Measurements from ENCODE around the gene FTMT. TPM values are rescaled to one million over a fixed set of nuclear protein-coding genes. Genes with fewer than 3 reads are reported as not detected.

Gene FTMT
- total and polyA plus RNA-seq, 2 donors (not counting 3 experiments of a cell fraction or from before 2014, with no cell fraction given): not detected

DNA sequence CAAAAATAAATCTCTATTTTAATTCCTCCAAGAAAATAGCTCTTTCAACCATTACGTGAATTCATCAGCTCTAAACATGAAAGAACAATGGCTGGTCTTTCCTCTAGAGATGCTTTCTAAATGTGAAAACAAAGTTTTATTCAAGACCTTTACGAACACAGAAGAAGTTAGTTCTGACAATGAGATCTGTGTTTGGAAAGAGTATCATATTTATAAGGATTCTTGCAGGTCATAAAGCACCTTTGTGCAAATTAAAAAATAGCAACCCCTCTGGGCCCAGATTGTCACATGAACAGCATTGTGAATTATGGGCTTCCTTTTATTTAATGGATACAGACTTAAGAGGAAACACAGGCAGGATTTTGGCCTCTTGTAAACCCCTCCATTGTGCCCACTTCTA is 17.7 kb upstream of the FTMT start:
- dilution Hi-C loops (cut with MboI; ENCODE audit: extremely low pct_ligation_motif_present, low sequenced_read_pairs): no loop called here
- CTCF ChIA-PET: interaction anchor here (1.0 kb wide), 1 partner anchor 15 kb away, joined by 4 read pairs; no protein-coding TSS in a partner anchor

GRCh38 chr5:121841892-121842291 is 9.8 kb upstream of the FTMT start:
- no peaks in the 10 kb centered on the region for H3K79me2 ChIP-seq (ENCODE audit: control insufficient read depth, insufficient read depth, low read length)
- BruUV-seq (replicated peaks): no TSS peak
- H3K4me2 ChIP-seq (ENCODE audit: insufficient read depth, low read length): no peak overlapping the region
- H3K27me3 ChIP-seq (ENCODE audit: control insufficient read depth in 2 of 2, insufficient read depth in 2 of 2, low read length in 2 of 2): no peaks in the 10 kb centered on the region
- H3K27ac ChIP-seq (ENCODE audit: insufficient read depth, low read depth, low read length): no peak overlapping the region
- H3K4me3 ChIP-seq (replicated peaks in 1 of 3; ENCODE audit: insufficient read depth in 1 of 3, low read depth in 1 of 3, low read length in 3 of 3): no peak overlapping the region
- intact Hi-C loops (cut with micrococcal nuclease) (no loop called here), dilution Hi-C loops (cut with MboI; ENCODE audit: extremely low pct_ligation_motif_present, low sequenced_read_pairs) (no loop called here)
- no peak for FAIRE-seq
- no peaks in the 10 kb centered on the region for H3K9me3 ChIP-seq (replicated peaks; ENCODE audit: control insufficient read depth, insufficient read depth, low read length)
- ChIA-PET POLR2A (no interaction called here), CTCF (no interaction called here)
- H2AFZ ChIP-seq (ENCODE audit: low read depth, low read length): no peak overlapping the region
- H3K4me1 ChIP-seq (ENCODE audit: control insufficient read depth, extremely low read depth, insufficient read depth, low read length): no peaks in the 10 kb centered on the region
- no peaks in the 10 kb centered on the region for H4K20me1 ChIP-seq (replicated peaks; ENCODE audit: control insufficient read depth, extremely low read depth, insufficient read depth, low read length)
- H3K36me3 ChIP-seq (ENCODE audit: control insufficient read depth in 2 of 2, extremely low read depth in 1 of 2, insufficient read depth in 2 of 2, low read length in 2 of 2): no peaks in the 10 kb centered on the region
- no peak overlapping the region for H3K9ac ChIP-seq (replicated peaks; ENCODE audit: extremely low read depth, insufficient read depth, low read length)
- no peaks in the 10 kb centered on the region for H3K9me1 ChIP-seq (replicated peaks; ENCODE audit: control insufficient read depth, extremely low read depth, insufficient read depth, low read length)
- no peak for TF ChIP-seq POLR2A (IDR thresholded peaks at IDR 0.05; ENCODE audit: low read depth, low read length)
- no peak for TF ChIP-seq JUN (IDR thresholded peaks at IDR 0.05; ENCODE audit: borderline replicate concordance, insufficient read depth, insufficient read length, low read depth)
- TF ChIP-seq GATA2 (IDR thresholded peaks at IDR 0.05; ENCODE audit: insufficient read depth, insufficient read length, low read depth, low read length): no peak
- TF ChIP-seq FOS (IDR thresholded peaks at IDR 0.05; ENCODE audit: borderline replicate concordance, insufficient read depth, low read length): no peak
- no peak for TF ChIP-seq EZH2 (IDR thresholded peaks at IDR 0.05; ENCODE audit: borderline replicate concordance, low read depth, low read length, severe bottlenecking)
- TF ChIP-seq POLR2AphosphoS5 (IDR thresholded peaks at IDR 0.05; ENCODE audit: insufficient read depth, low read depth, low read length): no peak
- TF ChIP-seq MYC (IDR thresholded peaks at IDR 0.05; ENCODE audit: low read depth, low read length): no peak
- TF ChIP-seq MAX (IDR thresholded peaks at IDR 0.05; ENCODE audit: insufficient read depth, insufficient read length): no peak
- no peak for TF ChIP-seq CTCF (IDR thresholded peaks at IDR 0.05; ENCODE audit: extremely low read depth in 1 of 2, insufficient read depth in 1 of 2, low read depth in 1 of 2, low read length in 2 of 2)
- DNase-seq (ENCODE audit: low read depth, low spot score): no peak

More for the DNA sequence above, 17.7 kb upstream of the FTMT start:
- BruUV-seq (replicated peaks): no TSS peak
- Histone ChIP-seq H3K4me2 (ENCODE audit: insufficient read depth, low read length) (no peak overlapping the region), H3K27me3 (ENCODE audit: control insufficient read depth in 2 of 2, insufficient read depth in 2 of 2, low read length in 2 of 2) (peaks cover 0 to 2% of the 10 kb centered on the region in 2 experiments), H3K4me1 (ENCODE audit: control insufficient read depth, extremely low read depth, insufficient read depth, low read length) (no peaks in the 10 kb centered on the region), H2AFZ (ENCODE audit: low read depth, low read length) (no peak overlapping the region), H3K79me2 (ENCODE audit: control insufficient read depth, insufficient read depth, low read length) (no peaks in the 10 kb centered on the region), H3K9me3 (replicated peaks; ENCODE audit: control insufficient read depth, insufficient read depth, low read length) (no peaks in the 10 kb centered on the region), H4K20me1 (replicated peaks; ENCODE audit: control insufficient read depth, extremely low read depth, insufficient read depth, low read length) (no peaks in the 10 kb centered on the region), H3K36me3 (ENCODE audit: control insufficient read depth in 2 of 2, extremely low read depth in 1 of 2, insufficient read depth in 2 of 2, low read length in 2 of 2) (no peaks in the 10 kb centered on the region), H3K27ac (ENCODE audit: insufficient read depth, low read depth, low read length) (no peak overlapping the region), H3K9me1 (replicated peaks; ENCODE audit: control insufficient read depth, extremely low read depth, insufficient read depth, low read length) (no peaks in the 10 kb centered on the region), H3K9ac (replicated peaks; ENCODE audit: extremely low read depth, insufficient read depth, low read length) (no peak overlapping the region), H3K4me3 (replicated peaks in 1 of 3; ENCODE audit: insufficient read depth in 1 of 3, low read depth in 1 of 3, low read length in 3 of 3) (no peak overlapping the region)
- TF ChIP-seq EZH2 (IDR thresholded peaks at IDR 0.05; ENCODE audit: borderline replicate concordance, low read depth, low read length, severe bottlenecking) (no peak), FOS (IDR thresholded peaks at IDR 0.05; ENCODE audit: borderline replicate concordance, insufficient read depth, low read length) (no peak), POLR2A (IDR thresholded peaks at IDR 0.05; ENCODE audit: low read depth, low read length) (no peak), MAX (IDR thresholded peaks at IDR 0.05; ENCODE audit: insufficient read depth, insufficient read length) (no peak), MYC (IDR thresholded peaks at IDR 0.05; ENCODE audit: low read depth, low read length) (no peak), GATA2 (IDR thresholded peaks at IDR 0.05; ENCODE audit: insufficient read depth, insufficient read length, low read depth, low read length) (no peak)
- DNase-seq (ENCODE audit: low read depth, low spot score) (no peak), FAIRE-seq (no peak)
- intact Hi-C loops (cut with micrococcal nuclease): no loop called here
- POLR2A ChIA-PET: no interaction called here

Data from endothelial cell of umbilical vein (primary cell).